Body of pancreas (tissue), 4 donors: ENCODE data around the gene XRN1.
"Not testable (repeated sequence)": the region's sequence is repeated elsewhere in the genome, so short reads cannot be mapped to it uniquely, and the experiment has no call there.

Experiments used
- CTCF ChIP-seq, 7 experiments: fragments of 450-650 bp in 4 of 7; fragments of 200-600 bp in 3 of 7; sonication (generic) in 3 of 7; IDR thresholded peaks; one replicate each; pipeline ENCODE4 v1.5.1; 2016 to 2019; ENCODE audit warnings: antibody characterized with exemption in 7 of 7
- POLR2A ChIP-seq, 3 donors: fragments of 450-650 bp; IDR thresholded peaks; one replicate each; pipeline ENCODE4 v1.6.1; 2016; ENCODE audit warnings: antibody characterized with exemption in 3 of 3, mild to moderate bottlenecking in 2 of 3

DNA sequence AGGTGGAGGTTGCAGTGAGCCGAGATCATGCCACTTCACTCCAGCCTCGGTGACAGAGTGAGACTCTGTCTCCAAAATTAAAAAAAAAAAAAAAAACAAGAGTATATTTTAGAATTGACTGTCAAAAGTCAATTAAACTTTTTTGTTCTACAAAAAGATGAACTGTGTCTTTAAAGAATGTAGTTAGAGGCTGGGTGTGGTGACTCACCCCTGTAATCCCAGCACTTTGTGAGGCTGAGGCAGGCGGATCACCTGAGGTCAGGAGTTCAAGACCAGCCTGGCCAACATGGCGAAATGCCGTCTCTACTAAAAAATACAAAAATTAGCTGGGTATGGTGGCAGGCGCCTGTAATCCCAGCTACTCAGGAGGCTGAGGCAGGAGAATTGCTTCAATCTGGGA lies 78.3 kb downstream of the XRN1 start:
- not testable (repeated sequence) for TF ChIP-seq CTCF, POLR2A (IDR thresholded peaks at IDR 0.05)
